Spinal cord (tissue), 10 donors: ENCODE results near the gene ZCCHC4. TPM values are rescaled to one million over a fixed set of nuclear protein-coding genes. Genes with fewer than 3 reads are reported as not detected.

Experiments
- DNase-seq, 6 donors: peaks; one replicate each; pipeline versions ENCODE4 v3.0.0 to v3.0.0-alpha.2; 2013 to 2015; ENCODE audit warnings: low spot score in 6 of 6, low read depth in 4 of 6
- H3K27ac ChIP-seq: one replicate; pipeline ENCODE4 v1.5.1; 2013; ENCODE audit warnings: low read depth, low read length, control low read depth
- H3K27me3 ChIP-seq: one replicate; pipeline ENCODE4 v1.6.1; 2013; ENCODE audit warnings: low read length; ENCODE audit not compliant: control insufficient read depth, insufficient read depth
- H3K36me3 ChIP-seq: one replicate; pipeline ENCODE4 v1.6.1; 2013; ENCODE audit warnings: low read length; ENCODE audit not compliant: control insufficient read depth, insufficient read depth
- H3K4me1 ChIP-seq: one replicate; pipeline ENCODE4 v1.6.1; 2013; ENCODE audit warnings: low read length; ENCODE audit not compliant: control insufficient read depth, insufficient read depth
- H3K4me3 ChIP-seq: one replicate; pipeline ENCODE4 v1.5.1; 2013; ENCODE audit warnings: low read depth, low read length, control low read depth
- H3K9me3 ChIP-seq: one replicate; pipeline ENCODE4 v1.6.1; 2013; ENCODE audit warnings: low read length; ENCODE audit not compliant: control insufficient read depth, insufficient read depth
- whole genome bisulfite sequencing: methylation state at CpG from one replicate; pipeline ENCODE4 v1.1.5; 2013; ENCODE audit warnings: missing lambda C conversion rate; ENCODE audit not compliant: insufficient coverage; 5-methylcytosine and 5-hydroxymethylcytosine counted together
- long read RNA-seq, 4 donors: transcript quantifications; one replicate each; lab custom pipeline, GENCODE V29; 2026
- polyA plus RNA-seq, 2 donors: library from polyadenylated mRNA; unstranded; fragments of 120-200 nt; gene quantifications; one replicate each; pipeline ENCODE4 v1.2.1, GENCODE V29; 2013; ENCODE audit not compliant: insufficient read length in 2 of 2
- total RNA-seq, 2 donors: library from RNA; depleted of rRNA in 1 of 2; stranded (reverse); fragments of 120-200 nt in 1 of 2; fragments of >200 nt in 1 of 2; gene quantifications; one replicate each; pipeline versions ENCODE4 v1.2.3 to v1.2.4, GENCODE V29; 2013 to 2014
- donor health status: healthy.

The ZCCHC4 gene
- total RNA-seq (10 to 100 TPM; 14.3 to 17.9 TPM), polyA plus RNA-seq (1 to 10 TPM; 9.2 to 9.3 TPM)
- long read RNA-seq, donor 1, partial matches to known transcripts, result 0 of 1 reads
- long read RNA-seq, donor 1, other reads (novel, unspliced or antisense), result 0 of 1 reads
- long read RNA-seq, donor 2, result 0 reads
- long read RNA-seq, donor 3, partial matches to known transcripts, result 0 of 1 reads
- long read RNA-seq, donor 3, other reads (novel, unspliced or antisense), result 0 of 1 reads
- long read RNA-seq, donor 4, result 0 reads

GRCh38 chr4:25312496-25313200 lies at the start of gene ZCCHC4:
ZCCHC4 (plus strand) TSS chr4:25312774; CDS start chr4:25312810, 36 bp downstream.
- peak; percentile 81 to 97 (median 88) for DNase-seq
- WGBS, result 0% methylated on average over 27 of the region's 40 CpGs
- peaks cover 7% of the 10 kb centered on the region for H3K36me3 ChIP-seq
- no peaks in the 10 kb centered on the region for H3K9me3 ChIP-seq
- no peaks in the 10 kb centered on the region for H3K27me3 ChIP-seq
- peak within 1 kb of the TSS; percentile 33 for H3K27ac ChIP-seq
- H3K4me1 ChIP-seq, result peaks cover 19% of the 10 kb centered on the region
- H3K4me3 ChIP-seq, result peak within 1 kb of the TSS; percentile 87

- Histone ChIP-seq H3K4me3 (no peak overlapping the region), H3K27ac (no peak overlapping the region), H3K9me3 (no peaks in the 10 kb centered on the region), H3K4me1 (no peaks in the 10 kb centered on the region), H3K36me3 (peaks cover 10% of the 10 kb centered on the region), H3K27me3 (no peaks in the 10 kb centered on the region)
- no peak for DNase-seq
- 94% methylated on average over 2 of the region's 3 CpGs for WGBS
Observed at GRCh38 chr4:25271866-25272265, 40.7 kb upstream of the ZCCHC4 start.

- H3K36me3 ChIP-seq, result no peaks in the 10 kb centered on the region
- DNase-seq, result no peak
- no peaks in the 10 kb centered on the region for H3K4me1 ChIP-seq
- no peak overlapping the region for H3K4me3 ChIP-seq
- H3K9me3 ChIP-seq, result no peaks in the 10 kb centered on the region
- no peaks in the 10 kb centered on the region for H3K27me3 ChIP-seq
- 100% methylated on average over 2 of the region's 4 CpGs for WGBS
- no peak overlapping the region for H3K27ac ChIP-seq
Observed at GRCh38 chr4:25280210-25280609, 32.4 kb upstream of the ZCCHC4 start.

GRCh38 chr4:25283948-25284347 lies 28.6 kb upstream of the ZCCHC4 start:
- Histone ChIP-seq H3K27ac (no peak overlapping the region), H3K36me3 (no peaks in the 10 kb centered on the region), H3K4me1 (no peaks in the 10 kb centered on the region), H3K4me3 (no peak overlapping the region), H3K27me3 (no peaks in the 10 kb centered on the region), H3K9me3 (peaks cover 5% of the 10 kb centered on the region)
- DNase-seq, result no peak
- no CpG with 5 or more reads among the region's 3 CpGs for WGBS

GRCh38 chr4:25284466-25284865 lies 28.1 kb upstream of the ZCCHC4 start:
- Histone ChIP-seq H3K27ac (no peak overlapping the region), H3K9me3 (peaks cover 5% of the 10 kb centered on the region), H3K4me1 (no peaks in the 10 kb centered on the region), H3K27me3 (no peaks in the 10 kb centered on the region), H3K36me3 (no peaks in the 10 kb centered on the region), H3K4me3 (no peak overlapping the region)
- no peak for DNase-seq
- no CpG with 5 or more reads among the region's 3 CpGs for WGBS

GRCh38 chr4:25290490-25291067 lies 22.0 kb upstream of the ZCCHC4 start:
- no peaks in the 10 kb centered on the region for H3K27me3 ChIP-seq
- 88% methylated on average over 11 of the region's 11 CpGs for WGBS
- peaks cover 5% of the 10 kb centered on the region for H3K9me3 ChIP-seq

GRCh38 chr4:25291158-25291733 lies 21.3 kb upstream of the ZCCHC4 start:
- peaks cover 2% of the 10 kb centered on the region for H3K9me3 ChIP-seq
- DNase-seq, result no peak
- no peak overlapping the region for H3K27ac ChIP-seq
- 80% methylated on average over 9 of the region's 12 CpGs for WGBS
- no peak overlapping the region for H3K4me3 ChIP-seq
- no peaks in the 10 kb centered on the region for H3K27me3 ChIP-seq
- no peaks in the 10 kb centered on the region for H3K36me3 ChIP-seq
- H3K4me1 ChIP-seq, result no peaks in the 10 kb centered on the region

More at GRCh38 chr4:25290490-25291067, 22.0 kb upstream of the ZCCHC4 start:
- no peaks in the 10 kb centered on the region for H3K4me1 ChIP-seq
- H3K27ac ChIP-seq, result no peak overlapping the region
- no peak for DNase-seq
- H3K4me3 ChIP-seq, result no peak overlapping the region
- H3K36me3 ChIP-seq, result no peaks in the 10 kb centered on the region

- DNase-seq, result no peak
- Histone ChIP-seq H3K27ac (no peak overlapping the region), H3K4me3 (no peak overlapping the region), H3K9me3 (no peaks in the 10 kb centered on the region), H3K36me3 (no peaks in the 10 kb centered on the region), H3K4me1 (no peaks in the 10 kb centered on the region), H3K27me3 (no peaks in the 10 kb centered on the region)
- no CpG with 5 or more reads among the region's 5 CpGs for WGBS
Observed at GRCh38 chr4:25297528-25298242, 14.9 kb upstream of the ZCCHC4 start.

- 60% methylated on average over 8 of the region's 10 CpGs for WGBS
- Histone ChIP-seq H3K27ac (no peak overlapping the region), H3K4me1 (no peaks in the 10 kb centered on the region)
Observed at GRCh38 chr4:25299476-25300203, 12.9 kb upstream of the ZCCHC4 start.

More at GRCh38 chr4:25299476-25300203, 12.9 kb upstream of the ZCCHC4 start:
- no peak for DNase-seq
- Histone ChIP-seq H3K4me3 (no peak overlapping the region), H3K9me3 (no peaks in the 10 kb centered on the region), H3K36me3 (no peaks in the 10 kb centered on the region), H3K27me3 (no peaks in the 10 kb centered on the region)
